Left hindlimb (tissue), 1 donor: ENCODE measurements around the gene EID2.

ENCODE experiments used
- DNase-seq: peaks from one replicate; pipeline ENCODE4 v3.0.0-alpha.2; 2018

The EID2 gene, protein sequence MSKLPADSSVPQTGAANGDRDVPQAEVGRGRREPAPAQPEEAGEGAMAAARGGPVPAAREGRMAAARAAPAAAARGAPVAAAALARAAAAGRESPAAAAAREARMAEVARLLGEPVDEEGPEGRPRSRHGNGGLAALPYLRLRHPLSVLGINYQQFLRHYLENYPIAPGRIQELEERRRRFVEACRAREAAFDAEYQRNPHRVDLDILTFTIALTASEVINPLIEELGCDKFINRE

DNA sequence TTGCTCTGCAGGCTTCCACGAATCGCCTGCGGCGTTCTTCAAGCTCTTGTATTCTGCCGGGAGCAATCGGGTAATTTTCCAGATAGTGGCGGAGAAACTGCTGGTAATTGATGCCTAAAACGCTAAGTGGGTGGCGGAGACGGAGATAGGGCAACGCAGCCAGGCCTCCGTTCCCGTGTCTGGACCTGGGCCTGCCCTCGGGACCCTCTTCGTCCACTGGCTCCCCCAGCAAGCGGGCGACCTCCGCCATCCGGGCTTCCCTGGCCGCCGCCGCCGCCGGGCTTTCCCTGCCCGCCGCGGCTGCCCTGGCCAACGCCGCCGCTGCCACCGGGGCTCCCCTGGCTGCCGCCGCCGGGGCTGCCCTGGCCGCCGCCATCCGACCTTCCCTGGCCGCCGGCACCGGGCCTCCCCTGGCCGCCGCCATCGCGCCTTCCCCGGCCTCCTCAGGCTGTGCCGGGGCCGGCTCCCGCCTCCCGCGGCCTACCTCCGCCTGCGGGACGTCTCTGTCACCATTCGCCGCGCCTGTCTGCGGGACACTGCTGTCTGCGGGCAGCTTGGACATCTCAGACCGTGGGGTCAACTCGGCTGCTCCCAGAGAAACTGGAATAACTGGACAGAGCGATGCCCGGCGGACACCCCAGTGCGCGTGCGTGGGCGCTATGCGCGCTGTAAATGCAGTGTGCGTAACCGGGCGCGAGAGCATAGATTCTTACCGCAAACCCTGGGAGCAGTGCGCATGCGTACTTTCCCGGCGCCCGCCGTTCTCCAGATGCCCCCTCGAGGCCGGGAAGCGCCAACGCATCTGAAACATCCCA is at the start of gene EID2:
TSS of gene EID2 (minus strand) at position 644 of the 815 bp plus-strand sequence. CDS start at position 562, 82 bp downstream.
- DNase-seq, result peak; percentile 94

DNA sequence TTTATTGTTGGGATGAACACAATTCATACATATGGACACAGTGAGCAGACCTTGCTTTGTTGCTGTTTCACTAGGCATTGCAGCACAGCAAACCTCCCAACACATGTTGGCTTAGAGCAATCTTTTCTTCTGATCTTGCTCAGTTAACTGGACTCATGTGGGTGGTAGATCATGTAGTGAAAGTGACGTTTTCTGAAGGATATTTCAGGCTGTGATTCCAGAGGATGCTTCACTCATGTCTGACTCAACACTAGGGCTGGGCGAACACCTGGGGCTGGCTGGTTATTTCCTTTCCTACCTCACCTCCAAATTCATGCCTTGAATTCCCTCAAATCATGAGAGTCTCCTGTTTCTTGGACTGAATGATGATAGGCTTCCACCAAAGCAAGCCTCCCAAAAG is 48.1 kb upstream of the EID2 start:
- no peak for DNase-seq

DNA sequence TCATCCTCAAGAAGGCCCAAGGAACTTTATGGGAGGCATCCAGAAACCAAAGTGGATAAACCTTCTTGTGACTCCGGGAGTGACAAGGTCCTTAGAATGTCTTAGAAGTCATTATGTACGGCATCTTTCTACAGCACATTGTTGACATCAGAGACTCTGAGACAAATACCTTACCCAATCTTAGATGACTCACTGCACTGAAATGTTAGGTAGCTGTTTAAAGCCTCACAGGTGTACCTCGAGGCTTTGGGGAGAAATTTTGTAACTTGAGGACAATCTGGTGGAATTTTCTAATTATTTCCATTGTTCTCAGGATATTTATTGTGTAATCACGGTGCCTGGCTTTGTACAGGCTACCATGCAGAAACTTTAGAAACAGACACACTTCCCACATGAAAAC is 47.5 kb upstream of the EID2 start:
- no peak for DNase-seq

DNA sequence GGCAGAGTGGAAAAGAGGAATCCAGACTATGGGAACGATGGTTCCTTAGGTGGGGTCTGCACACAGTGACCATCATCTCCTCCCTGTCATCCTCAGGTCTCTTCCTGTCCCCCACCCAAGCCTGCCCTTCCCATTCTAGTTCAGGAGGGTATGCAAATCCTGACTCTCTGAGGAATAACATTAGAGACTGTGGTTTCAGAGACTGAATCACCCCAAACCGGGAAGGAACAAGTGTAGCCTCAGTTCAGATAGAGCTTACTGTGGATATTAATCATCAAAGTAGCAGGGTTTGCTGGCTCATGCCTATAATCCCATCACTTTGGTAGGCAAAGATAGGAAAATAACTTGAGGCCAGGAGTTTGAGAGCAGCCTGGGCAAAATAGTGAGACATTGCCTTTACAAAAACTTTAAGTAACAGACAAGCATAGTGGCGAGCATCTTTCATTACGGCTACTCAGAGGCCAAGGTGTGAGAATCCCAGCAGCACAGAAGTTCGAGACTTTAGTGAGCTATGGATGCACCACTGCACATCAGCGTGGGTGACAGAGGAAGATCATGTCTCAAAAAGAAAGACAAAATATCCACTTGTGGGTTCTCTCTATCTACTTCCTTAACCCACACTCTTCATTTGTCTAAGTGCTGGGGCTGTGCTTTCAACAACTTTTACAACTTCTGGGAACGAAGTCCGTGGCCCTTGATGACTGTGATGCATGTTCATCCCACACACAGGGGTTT is 43.1 kb upstream of the EID2 start:
- DNase-seq, result no peak

GRCh38 chr19:39582442-39582841 is 42.5 kb upstream of the EID2 start:
- no peak for DNase-seq

DNA sequence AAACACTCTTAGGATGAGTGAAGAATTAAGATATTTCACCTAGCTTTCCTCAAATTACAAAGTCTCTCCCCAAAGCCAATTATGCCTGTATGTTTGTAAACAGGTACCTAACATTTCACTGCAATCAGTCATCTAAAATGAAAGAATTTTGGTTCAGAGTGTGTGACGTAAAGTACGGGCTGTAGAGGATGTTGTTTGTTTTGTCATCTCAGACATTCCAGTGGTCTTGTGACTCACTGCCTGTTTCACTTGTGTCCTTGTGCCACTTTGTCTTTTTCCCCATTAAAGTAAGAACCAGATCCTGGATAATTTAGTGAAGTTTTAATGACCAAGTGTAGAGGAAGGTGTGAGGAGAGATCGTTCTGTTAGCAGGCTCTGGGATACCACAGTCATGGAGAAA is 28.6 kb upstream of the EID2 start:
- no peak for DNase-seq

- no peak for DNase-seq
Observed at GRCh38 chr19:39566064-39566463, 26.1 kb upstream of the EID2 start.

- DNase-seq, result no peak
Observed at GRCh38 chr19:39563408-39563807, 23.4 kb upstream of the EID2 start.

GRCh38 chr19:39558624-39559117 is 18.7 kb upstream of the EID2 start:
- DNase-seq, result no peak

DNA sequence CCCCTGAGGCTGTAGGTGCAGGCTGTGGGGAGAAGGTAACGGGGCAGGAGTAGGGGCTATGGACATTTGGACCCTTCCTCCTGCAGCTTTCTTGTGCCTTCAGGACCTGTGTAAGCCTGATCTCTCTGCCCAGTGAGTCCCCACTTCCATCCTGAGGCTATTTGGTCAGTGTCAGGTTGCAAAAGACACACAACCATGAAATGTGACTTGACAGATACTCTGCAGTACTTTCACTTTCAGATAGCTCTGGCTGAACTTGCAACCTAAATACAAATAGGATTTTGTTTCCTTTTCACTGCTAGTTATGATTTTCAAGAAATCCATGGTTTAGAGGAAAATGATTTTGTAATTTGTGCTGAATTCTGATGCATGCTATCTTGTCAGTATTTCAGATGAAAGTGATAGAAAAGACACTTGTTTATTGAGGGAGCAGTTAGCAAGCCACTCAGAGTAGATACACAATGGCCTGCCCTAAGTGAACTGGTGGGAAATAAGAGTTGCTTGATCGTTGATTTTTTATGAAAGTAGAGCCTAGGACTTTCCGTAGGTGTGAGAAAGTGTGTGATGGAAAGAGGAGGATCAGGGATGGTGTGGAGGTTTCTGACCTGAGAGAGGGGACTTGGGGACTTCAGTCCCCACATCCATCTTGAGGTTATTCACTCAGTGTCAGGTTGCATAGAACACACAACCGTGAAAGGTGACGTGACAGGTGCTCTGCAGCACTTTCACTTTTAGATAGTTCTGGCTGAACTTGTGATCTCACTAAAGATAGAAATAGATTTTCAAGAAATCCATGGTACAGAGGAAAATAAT is 18.1 kb upstream of the EID2 start:
- no peak for DNase-seq

GRCh38 chr19:39555883-39556282 is 15.9 kb upstream of the EID2 start:
- no peak for DNase-seq

- no peak for DNase-seq
Observed at GRCh38 chr19:39554701-39555311, 14.8 kb upstream of the EID2 start.

DNA sequence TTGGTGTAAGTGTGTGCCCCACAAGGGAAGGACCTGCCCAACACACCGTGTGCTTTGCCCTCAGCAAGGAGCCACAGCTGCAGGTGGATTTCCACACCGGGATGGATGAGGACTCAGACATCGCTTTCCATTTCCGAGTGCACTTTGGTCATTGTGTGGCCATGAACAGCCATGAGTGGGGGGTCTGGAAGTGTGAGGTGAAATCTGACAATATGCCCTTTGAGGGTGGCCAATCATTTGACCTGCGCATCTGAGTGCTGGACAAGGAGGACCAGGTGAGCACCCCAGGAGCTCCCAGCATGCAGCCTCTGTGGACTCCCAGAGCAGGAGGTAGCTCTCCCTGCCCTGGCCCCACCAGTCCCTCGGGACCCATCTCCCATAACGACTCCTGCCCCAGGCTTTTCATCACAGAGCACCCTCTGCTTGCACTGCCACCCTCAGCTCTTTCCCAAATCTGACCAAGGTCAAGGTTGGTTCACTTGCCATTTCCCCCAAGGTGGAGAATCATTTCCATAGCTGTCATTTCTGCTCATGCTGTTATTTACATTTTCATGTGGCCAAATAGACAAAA is 13.2 kb upstream of the EID2 start:
- DNase-seq, result no peak

DNA sequence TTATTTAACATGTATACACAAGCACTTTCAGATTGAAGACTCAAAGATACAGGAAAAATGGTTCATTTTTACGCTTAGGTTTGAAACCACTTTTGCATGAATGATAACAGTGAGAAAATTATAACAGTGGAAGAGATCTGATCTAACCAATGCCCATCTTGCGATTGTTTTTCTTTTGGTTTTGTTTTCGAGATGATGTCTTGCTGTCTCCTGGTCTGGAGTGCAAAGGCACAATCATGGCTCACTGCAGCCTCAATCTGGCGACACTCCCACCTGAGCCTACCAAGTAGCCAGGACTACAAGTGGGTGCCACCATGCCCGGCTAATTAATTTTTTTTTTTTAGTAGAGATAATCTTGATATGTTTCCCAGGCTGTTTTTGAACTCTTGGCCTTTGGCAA is 10.2 kb upstream of the EID2 start:
- DNase-seq, result no peak

DNA sequence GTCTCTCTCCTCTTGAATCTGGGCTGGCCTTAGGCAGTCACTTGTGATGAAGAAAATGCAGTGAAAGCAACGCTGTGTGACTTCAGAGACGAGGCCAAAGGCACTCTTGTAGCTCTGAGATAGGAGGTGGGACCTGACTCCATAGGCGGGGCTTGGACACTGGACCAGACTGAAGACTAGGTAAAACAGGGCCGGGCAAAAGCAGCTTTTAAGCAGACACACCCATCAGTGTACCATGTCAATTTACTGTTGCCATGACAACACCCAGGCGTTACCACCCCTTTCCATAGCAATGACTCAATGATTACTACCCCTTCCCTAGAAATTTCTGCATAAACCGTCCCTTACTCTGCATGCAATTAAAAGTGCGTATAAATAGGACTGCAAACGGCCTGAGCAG is 6.6 kb upstream of the EID2 start:
- no peak for DNase-seq

- DNase-seq, result no peak
Observed at GRCh38 chr19:39544911-39545310, 5.0 kb upstream of the EID2 start.

DNA sequence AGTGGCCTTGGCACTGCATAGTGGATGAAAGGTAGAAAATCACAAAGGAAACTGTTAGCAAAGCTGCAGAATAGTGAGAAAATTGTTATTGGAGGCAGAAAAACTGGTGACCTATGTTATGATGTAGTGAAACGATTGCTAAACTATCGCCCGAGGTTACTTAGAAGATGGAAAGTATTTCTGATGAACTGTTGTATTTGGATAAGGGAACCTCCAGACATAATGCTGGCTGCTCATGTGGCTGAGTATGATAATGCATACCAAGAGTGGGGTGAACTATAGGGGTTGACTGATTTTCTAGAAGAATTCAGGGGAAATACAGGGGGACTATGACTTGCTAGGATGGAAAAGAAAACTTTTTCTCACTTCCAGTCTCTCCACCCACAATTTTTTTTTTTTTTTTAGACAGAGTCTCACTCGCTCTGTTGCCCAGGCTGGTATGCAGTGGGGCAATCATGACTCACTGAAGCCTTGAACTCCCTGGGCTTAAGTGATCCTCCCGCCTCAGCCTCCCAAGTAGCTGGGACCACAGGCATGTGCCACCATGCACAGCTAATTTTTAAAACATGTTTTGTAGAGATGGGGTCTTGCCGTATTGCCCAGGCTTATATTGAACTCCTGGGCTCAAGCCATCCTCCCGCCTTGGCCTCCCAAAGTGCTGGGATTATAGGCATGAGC is 4.4 kb upstream of the EID2 start:
- no peak for DNase-seq

DNA sequence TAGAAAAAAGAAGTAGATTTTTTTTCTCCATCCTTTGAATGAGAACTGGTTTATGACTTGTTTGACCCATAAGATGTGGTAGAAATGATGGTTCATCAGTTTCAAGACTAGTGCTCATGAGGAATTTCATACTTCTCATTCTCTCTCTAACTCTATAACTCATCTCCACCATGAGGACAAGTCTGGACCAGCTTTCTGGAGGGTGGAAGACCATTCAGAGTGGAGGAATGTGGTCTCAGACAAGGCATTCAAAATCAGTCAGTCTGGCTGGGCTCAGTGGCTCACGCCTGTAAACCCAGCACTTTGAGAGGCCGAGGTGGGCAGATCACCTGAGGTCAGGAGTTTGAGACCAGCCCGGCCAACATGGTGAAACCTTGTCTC is 3.5 kb upstream of the EID2 start:
- DNase-seq, result no peak

DNA sequence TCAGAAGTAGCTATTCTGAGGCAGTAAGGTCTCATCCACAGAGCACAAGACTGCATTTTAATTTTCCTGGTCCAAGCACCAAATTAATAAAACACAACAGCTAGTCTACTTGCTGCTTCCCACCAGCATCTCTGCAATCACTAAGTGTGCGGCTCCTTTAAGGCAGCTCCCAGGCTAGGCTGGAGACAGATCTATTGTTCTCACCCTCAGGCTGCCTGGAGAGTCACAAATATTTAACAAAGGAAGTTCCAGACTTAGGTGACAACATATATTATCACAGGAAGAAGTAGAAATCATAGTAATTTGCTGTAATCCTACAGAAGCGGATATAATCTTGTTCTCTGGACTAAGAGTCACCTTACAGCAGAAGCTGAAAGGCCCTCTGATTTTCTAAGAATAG is 2.2 kb upstream of the EID2 start:
- DNase-seq, result no peak

- no peak for DNase-seq
Observed at GRCh38 chr19:39540333-39540673, 342 bp upstream of the EID2 start.

DNA sequence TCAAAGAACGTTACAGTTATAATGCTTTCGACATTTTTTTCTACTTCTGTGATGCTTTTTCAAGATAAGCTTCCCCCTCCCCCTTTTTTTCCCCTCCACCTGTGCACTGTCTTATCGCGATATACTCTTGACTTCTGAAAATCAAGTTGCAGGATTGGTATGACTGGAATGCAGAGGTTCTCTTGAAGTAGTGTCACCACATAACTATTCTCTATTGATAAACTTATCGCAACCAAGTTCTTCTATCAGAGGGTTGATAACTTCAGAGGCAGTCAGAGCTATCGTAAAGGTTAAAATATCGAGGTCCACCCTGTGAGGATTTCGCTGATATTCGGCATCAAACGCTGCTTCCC is 820 bp downstream of the EID2 start:
- DNase-seq, result no peak

DNA sequence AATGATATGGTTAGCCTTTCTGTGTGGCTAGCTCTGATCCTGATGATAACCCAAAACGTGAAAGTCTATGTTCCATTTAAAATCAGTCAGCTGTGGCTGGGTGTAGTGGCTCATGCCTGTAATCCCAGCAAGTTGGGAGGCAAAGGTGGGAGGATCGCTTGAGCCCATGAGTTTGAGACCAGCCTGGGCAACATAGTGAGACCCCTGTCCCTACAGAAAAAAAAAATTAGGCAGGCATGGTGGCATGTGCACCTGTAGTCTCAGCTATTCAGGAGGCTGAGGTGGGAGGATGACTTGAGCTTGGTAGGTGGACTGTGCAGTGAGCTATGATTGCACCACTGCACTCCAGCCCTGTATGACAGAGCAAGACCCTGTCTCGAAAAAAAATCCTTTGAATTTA is 6.2 kb downstream of the EID2 start:
- DNase-seq, result no peak
